Measurements from ENCODE around the gene EVL. TPM values are rescaled to one million over a fixed set of nuclear protein-coding genes. Genes with fewer than 3 reads are reported as not detected.

EVL gene
- total and polyA plus RNA-seq, 2 of the 8 experiments (the other 6 are each of a cell fraction or from before 2014, with no cell fraction given): 30.7 to 64.6 TPM

- H4K20me1 ChIP-seq (replicated peaks in 1 of 2; ENCODE audit: control insufficient read depth in 1 of 2, insufficient read depth in 2 of 2, low read length in 2 of 2): peaks cover 0 to 8% of the 10 kb centered on the region in 2 experiments
- no peaks in the 10 kb centered on the region for H3K79me2 ChIP-seq (ENCODE audit: control insufficient read depth in 1 of 2, insufficient read depth in 2 of 2, low read length in 2 of 2)
- no peak overlapping the region for H3K18ac ChIP-seq (ENCODE audit: extremely low read depth, low read length)
- H3K27me3 ChIP-seq (replicated peaks in 1 of 4; ENCODE audit: control insufficient read depth in 3 of 4, extremely low read depth in 1 of 4, insufficient read depth in 3 of 4, low read length in 3 of 4): no peaks in the 10 kb centered on the region
- no peak overlapping the region for H2AK5ac ChIP-seq (ENCODE audit: low read depth, low read length)
- H2BK12ac ChIP-seq (ENCODE audit: low read depth, low read length): no peak overlapping the region
- no peak overlapping the region for H2BK15ac ChIP-seq (ENCODE audit: low read length)
- no peaks in the 10 kb centered on the region for H3K23me2 ChIP-seq (ENCODE audit: low read depth, low read length)
- H3K4me2 ChIP-seq (ENCODE audit: insufficient read depth in 1 of 2, low read depth in 2 of 2, low read length in 2 of 2): no peak overlapping the region
- peak overlapping the region; percentile 21; the same call in 1 of the 2 replicates for H2BK5ac ChIP-seq (ENCODE audit: low read depth, low read length)
- FAIRE-seq: no peak
- H3K4ac ChIP-seq (replicated peaks; ENCODE audit: insufficient read length, low read depth, low read length): no peak overlapping the region
- no peak overlapping the region for H4K91ac ChIP-seq (replicated peaks; ENCODE audit: insufficient read length, low read length)
- H3K36me3 ChIP-seq (ENCODE audit: control insufficient read depth in 2 of 4, insufficient read depth in 4 of 4, low read length in 3 of 4): no peaks in the 10 kb centered on the region; a peak in 1 of 8 replicates
- no peak overlapping the region for H3K23ac ChIP-seq (ENCODE audit: insufficient read length)
- H3K14ac ChIP-seq (ENCODE audit: insufficient read length): no peak overlapping the region
- ChIA-PET POLR2A (ENCODE audit: partially characterized antibody) (no interaction called here), CTCF (ENCODE audit: partially characterized antibody) (interaction anchor here (0.6 to 12.1 kb wide), 14 partner anchors 9 to 355 kb away, joined by 3 to 240 read pairs (median 22); partner anchors contain the start of gene EVL)
- no peak overlapping the region for H2AFZ ChIP-seq (ENCODE audit: low read length)
- no peak overlapping the region for H4K5ac ChIP-seq (ENCODE audit: insufficient read length, low read depth, low read length)
- no peaks in the 10 kb centered on the region for H3K4me1 ChIP-seq (replicated peaks in 1 of 4; ENCODE audit: control insufficient read depth in 3 of 4, insufficient read depth in 4 of 4, low read length in 3 of 4)
- H3K4me3 ChIP-seq (ENCODE audit: extremely low read depth in 1 of 4, insufficient read depth in 2 of 4, low read depth in 3 of 4, low read length in 4 of 4): no peak overlapping the region
- no peak overlapping the region for H3K56ac ChIP-seq (replicated peaks; ENCODE audit: insufficient read length, low read depth, low read length)
- DNase-seq (ENCODE audit: low read depth in 1 of 2, low spot score in 2 of 2): no peak
- WGBS, 2 experiments (ENCODE audit: extremely low coverage in 1 of 2, insufficient coverage in 1 of 2, insufficient read length in 1 of 2, insufficient replicate concordance in 2 of 2, low coverage in 1 of 2, low lambda C conversion rate in 2 of 2, missing lambda C conversion rate in 1 of 2): 91% methylated on average over 9 of the region's 9 CpGs; no CpG with 5 or more reads in 1 of the 2 experiments
- H3K9me3 ChIP-seq (ENCODE audit: insufficient read depth in 2 of 2, low read depth in 1 of 2, low read length in 1 of 2): no peaks in the 10 kb centered on the region
- H4K8ac ChIP-seq (ENCODE audit: extremely low read depth, insufficient read depth, low read length): no peak overlapping the region
- no peak overlapping the region for H3K9ac ChIP-seq (replicated peaks in 1 of 4; ENCODE audit: extremely low read depth in 1 of 4, low read depth in 3 of 4, low read length in 3 of 4)
- H3K27ac ChIP-seq (ENCODE audit: low read depth, low read length): no peak overlapping the region
- no peak overlapping the region for H2BK120ac ChIP-seq (replicated peaks; ENCODE audit: low read depth, low read length)
- no peak overlapping the region for H2BK20ac ChIP-seq (ENCODE audit: low read length)
- no peaks in the 10 kb centered on the region; the same call in 1 of the 2 replicates for H3K79me1 ChIP-seq (ENCODE audit: low read depth, low read length)
- TF ChIP-seq EP300 (IDR thresholded peaks at IDR 0.05; ENCODE audit: borderline replicate concordance in 1 of 2, low read depth in 2 of 2, low read length in 2 of 2) (no peak), CBX5 (IDR thresholded peaks at IDR 0.05; ENCODE audit: low read depth, low read length) (no peak), RAD21 (IDR thresholded peaks at IDR 0.05 in 1 of 2, conservative IDR thresholded peaks at IDR 0.05 in 1 of 2; ENCODE audit: low read depth in 2 of 2, low read length in 2 of 2) (no peak)
Measured at GRCh38 chr14:100109594-100109955, 44.4 kb downstream of the EVL start.

All from H1 (cell line).